Activated CD8-positive, alpha-beta memory T cell treated with anti-CD3 and anti-CD28 coated beads, Interleukin-2, amount 50 U/mL, for 48 hours (primary cell): ENCODE measurements around the gene IZUMO4.
A peak's percentile ranks its signal among the peaks of the same experiment; 100 is the strongest.

Experiments
- DNase-seq: peaks from one replicate; pipeline ENCODE4 v3.0.0-alpha.2; 2020

Gene IZUMO4

GRCh38 chr19:2096480-2097202 is at the start of gene IZUMO4:
Gene IZUMO4, plus strand, starts transcription at chr19:2096915. Its CDS starts 31 bp downstream, at chr19:2096946.
- DNase-seq: peak; percentile 100

- no peak for DNase-seq
Observed at GRCh38 chr19:2047076-2047448, 49.7 kb upstream of the IZUMO4 start.

GRCh38 chr19:2047449-2048103 is 49.1 kb upstream of the IZUMO4 start:
- DNase-seq: no peak

- DNase-seq: no peak
Observed at GRCh38 chr19:2048104-2048958, 48.4 kb upstream of the IZUMO4 start.

GRCh38 chr19:2048959-2049740 is 47.6 kb upstream of the IZUMO4 start:
- no peak for DNase-seq

GRCh38 chr19:2049741-2050348 is 46.9 kb upstream of the IZUMO4 start:
- DNase-seq: peak; percentile 73

GRCh38 chr19:2050349-2050990 is 46.2 kb upstream of the IZUMO4 start:
- peak; percentile 68 for DNase-seq

GRCh38 chr19:2050991-2051772 is 45.5 kb upstream of the IZUMO4 start, which contains the start of gene MKNK2:
Gene MKNK2, minus strand, starts transcription at chr19:2051244. Its CDS starts 393 bp downstream, at chr19:2050851.
- DNase-seq: peak; percentile 100

- peak; percentile 72 for DNase-seq
Observed at GRCh38 chr19:2051773-2052704, 44.7 kb upstream of the IZUMO4 start.

- DNase-seq: no peak
Observed at GRCh38 chr19:2053601-2054389, 42.9 kb upstream of the IZUMO4 start.

GRCh38 chr19:2054763-2055162 is 42.0 kb upstream of the IZUMO4 start:
- DNase-seq: no peak

GRCh38 chr19:2055931-2056836 is 40.5 kb upstream of the IZUMO4 start:
- DNase-seq: no peak

- DNase-seq: no peak
Observed at GRCh38 chr19:2056837-2057192, 39.9 kb upstream of the IZUMO4 start.

GRCh38 chr19:2057484-2058469 is 38.9 kb upstream of the IZUMO4 start:
- DNase-seq: peak; percentile 52

- DNase-seq: no peak
Observed at GRCh38 chr19:2058570-2059421, 37.9 kb upstream of the IZUMO4 start.
